ENCODE data around the gene TFAM. TPM values are rescaled to one million over a fixed set of nuclear protein-coding genes. Genes with fewer than 3 reads are reported as not detected.

Gene TFAM
- total RNA-seq, 1 experiment from 2014 or later = 74.4 TPM

- TF ChIP-seq ZNF532 (CRISPR knock-in tag; IDR thresholded peaks at IDR 0.05; ENCODE audit: borderline replicate concordance) = no peak
- TF ChIP-seq TEAD4 (CRISPR knock-in tag; IDR thresholded peaks at IDR 0.05) = no peak
Measured at GRCh38 chr10:58372607-58373441, 12.4 kb upstream of the TFAM start (continued).

GRCh38 chr10:58373442-58373827 is 11.8 kb upstream of the TFAM start:
- CTCF ChIA-PET = interaction anchor here (1.5 kb wide), 1 partner anchor 11 kb away, joined by 7 read pairs; the partner anchor contains the start of gene TFAM
- TF ChIP-seq ZNF423 (CRISPR knock-in tag; IDR thresholded peaks at IDR 0.05) (no peak), FOXK1 (CRISPR knock-in tag; IDR thresholded peaks at IDR 0.05) (no peak), ARID4B (CRISPR knock-in tag; IDR thresholded peaks at IDR 0.05; ENCODE audit: borderline replicate concordance) (no peak), SOX15 (CRISPR knock-in tag; IDR thresholded peaks at IDR 0.05) (no peak), ZSCAN18 (CRISPR knock-in tag; IDR thresholded peaks at IDR 0.05) (no peak), CREM (CRISPR knock-in tag; IDR thresholded peaks at IDR 0.05) (no peak), MLX (CRISPR knock-in tag; IDR thresholded peaks at IDR 0.05) (no peak), RELA (CRISPR knock-in tag; IDR thresholded peaks at IDR 0.05; ENCODE audit: borderline replicate concordance) (no peak)
- Mint-ChIP-seq H3K4me1 (no peaks in the 10 kb centered on the region), H3K36me3 (no peaks in the 10 kb centered on the region), H3K9me3 (no peaks in the 10 kb centered on the region), H3K27ac (no peak overlapping the region), H3K4me3 (no peak overlapping the region), H3K27me3 (ENCODE audit: low read depth) (no peaks in the 10 kb centered on the region; the same call in 1 of the 2 replicates)
- no peak for ATAC-seq
- DNase-seq (ENCODE audit: low spot score) = no peak
- POLR2A ChIA-PET = no interaction called here

- no peaks in the 10 kb centered on the region for H3K9me3 Mint-ChIP-seq
- DNase-seq (ENCODE audit: low spot score) = no peak
- H3K4me1 Mint-ChIP-seq = peaks cover 15% of the 10 kb centered on the region
- H3K36me3 Mint-ChIP-seq = peaks cover 5% of the 10 kb centered on the region
- H3K27ac Mint-ChIP-seq = no peak overlapping the region
- no peaks in the 10 kb centered on the region for H3K27me3 Mint-ChIP-seq (ENCODE audit: low read depth)
- no peak overlapping the region for H3K4me3 Mint-ChIP-seq
- ATAC-seq = no peak
- ChIA-PET CTCF (no interaction called here), POLR2A (no interaction called here)
- no peak for TF ChIP-seq USF1 (CRISPR knock-in tag; IDR thresholded peaks at IDR 0.05)
- TF ChIP-seq ZNF281 (CRISPR knock-in tag; IDR thresholded peaks at IDR 0.05) = no peak
- TF ChIP-seq ATF2 (CRISPR knock-in tag; IDR thresholded peaks at IDR 0.05; ENCODE audit: borderline replicate concordance, low read depth) = no peak
- TF ChIP-seq NR1H2 (CRISPR knock-in tag; IDR thresholded peaks at IDR 0.05) = no peak
- no peak for TF ChIP-seq TP53 (CRISPR knock-in tag; IDR thresholded peaks at IDR 0.05)
- no peak for TF ChIP-seq JAZF1 (CRISPR knock-in tag; IDR thresholded peaks at IDR 0.05)
Measured at GRCh38 chr10:58382489-58382995, 2.7 kb upstream of the TFAM start.

Measured in WTC11 (cell line).